ENCODE results near the gene KRTAP22-2.

KRTAP22-2 gene

GRCh38 chr21:30561957-30562356, 28.2 kb downstream of the KRTAP22-2 start:
- no peak for DNase-seq

DNA sequence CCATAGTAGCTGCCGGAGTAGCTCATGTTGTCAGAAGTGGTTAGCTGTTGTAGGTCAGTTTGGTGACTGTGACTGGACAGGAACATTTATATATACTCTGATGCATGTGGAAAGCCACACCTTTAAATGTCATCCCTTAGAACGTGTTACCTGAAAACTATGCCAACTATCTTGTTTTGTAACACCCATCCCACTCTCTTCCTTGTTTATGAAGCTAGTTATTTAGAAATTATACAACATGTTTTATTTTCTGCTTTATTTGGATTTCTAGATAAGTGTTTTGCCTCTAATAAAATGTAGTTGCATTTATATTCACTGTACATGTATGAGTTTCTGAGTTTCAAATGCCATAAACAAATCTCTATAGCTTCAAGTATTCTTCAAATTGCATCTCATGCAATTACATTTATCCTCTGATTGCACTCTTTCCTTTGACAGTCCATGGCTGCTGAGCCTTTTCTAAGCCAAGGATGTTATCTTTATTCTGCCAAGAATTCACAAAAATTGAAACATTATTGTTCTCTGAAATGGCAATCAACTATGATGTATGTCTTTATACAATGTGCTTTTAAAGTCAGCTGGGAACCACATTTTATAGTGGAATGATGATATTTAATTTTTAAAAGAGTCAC, 28.8 kb downstream of the KRTAP22-2 start, which contains the start of gene KRTAP19-7:
KRTAP19-7 (minus strand) TSS at position 51 of the 632 bp plus-strand sequence; CDS start at position 26, 25 bp downstream.
- no peak for DNase-seq

- DNase-seq, result no peak
Measured at GRCh38 chr21:30555095-30555494, 35.1 kb downstream of the KRTAP22-2 start.

DNA sequence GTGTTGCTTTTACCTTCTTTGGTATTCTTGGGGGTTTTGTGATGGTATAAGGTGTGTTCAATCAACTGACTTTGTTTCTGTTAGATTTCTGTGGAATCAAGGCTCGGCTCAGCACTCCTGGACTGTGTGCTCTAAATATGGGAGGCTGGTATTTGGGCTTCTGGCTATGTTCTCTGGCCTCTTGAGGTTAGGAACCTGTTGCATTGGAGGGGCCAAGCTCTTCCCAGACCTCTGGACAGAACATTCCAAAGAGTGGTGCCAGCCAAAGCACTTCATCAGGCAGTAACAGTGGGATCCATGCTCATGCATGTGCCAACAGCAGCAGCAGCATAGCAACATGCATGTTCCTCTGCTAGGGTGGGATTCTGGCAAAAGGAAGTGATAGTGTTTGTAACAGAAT, 37.4 kb downstream of the KRTAP22-2 start:
- no peak for DNase-seq

DNA sequence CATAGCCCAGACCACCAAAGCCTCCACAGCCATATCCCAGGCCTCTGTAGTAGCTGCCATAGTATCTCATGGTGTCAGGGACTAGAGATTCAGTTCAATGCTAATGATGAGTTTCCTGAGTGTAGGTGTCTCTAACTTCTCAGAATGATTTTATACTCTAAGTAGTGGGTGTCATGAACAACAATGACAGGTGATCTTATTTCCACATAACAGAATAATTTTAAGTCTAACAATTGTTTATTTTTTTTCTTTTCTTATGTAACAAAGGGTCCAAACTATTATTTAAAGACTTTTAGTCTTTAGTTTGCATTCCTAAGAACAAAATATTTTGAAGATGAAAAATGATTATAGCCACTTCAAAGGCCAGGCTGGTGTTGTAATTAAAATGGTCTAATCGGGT, 48.4 kb downstream of the KRTAP22-2 start, which contains the start of gene KRTAP19-6:
KRTAP19-6 (minus strand) TSS at position 101 of the 400 bp plus-strand sequence; CDS start at position 70, 31 bp downstream.
- no peak for DNase-seq

Data from amniotic stem cell (primary cell).